Right kidney (tissue), 1 donor: ENCODE measurements around the gene RUNX3.

ENCODE experiments used
- DNase-seq: peaks from one replicate; pipeline ENCODE4 v3.0.0-alpha.2; 2016

RUNX3 gene

DNA sequence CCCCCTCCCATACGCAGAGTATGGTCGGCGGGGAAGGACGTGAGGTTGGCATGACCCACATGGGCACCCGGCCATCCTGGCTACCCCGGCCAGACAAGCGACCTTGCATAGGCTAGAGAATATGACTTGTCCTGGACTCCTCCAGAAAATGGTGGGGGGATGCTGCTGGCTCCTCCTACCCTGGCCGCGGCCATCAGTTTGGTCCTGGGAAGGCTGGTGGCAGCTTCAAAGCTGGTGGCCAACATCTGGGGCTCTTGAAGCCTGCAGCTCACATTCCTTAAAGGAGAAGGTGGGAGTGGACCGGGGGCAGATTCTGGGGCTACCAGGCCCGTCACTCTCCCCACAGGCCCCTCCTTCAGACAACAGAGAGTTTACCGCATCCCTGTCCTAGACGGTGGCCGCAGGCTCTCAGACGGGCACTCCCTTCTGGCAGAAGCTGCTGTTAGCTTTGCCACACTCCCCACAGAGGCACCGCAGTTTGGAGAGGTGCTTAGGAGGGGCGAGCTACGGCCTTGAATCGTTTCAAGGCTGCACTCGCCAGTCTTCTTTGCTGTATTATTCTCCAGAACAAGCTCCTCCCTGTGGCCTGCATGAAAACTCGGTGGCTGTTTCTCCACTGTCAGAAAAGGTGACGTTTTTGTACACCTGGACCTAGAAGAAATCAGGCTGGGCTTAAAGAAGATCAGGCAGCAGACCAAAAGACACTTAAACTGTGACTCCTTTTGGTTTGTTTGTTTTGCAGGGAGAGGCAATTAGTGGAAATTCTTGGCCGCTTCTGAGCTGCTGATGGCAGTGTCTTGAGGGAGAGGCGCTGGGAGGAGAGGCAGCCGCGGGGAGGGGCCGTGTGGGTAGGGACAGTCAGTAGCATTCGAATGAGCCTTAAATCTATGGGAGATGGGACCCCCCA is 68.0 kb downstream of the RUNX3 start:
- no peak for DNase-seq

GRCh38 chr1:24860841-24861240 is 69.2 kb downstream of the RUNX3 start:
- no peak for DNase-seq

GRCh38 chr1:24859063-24860010 is 70.7 kb downstream of the RUNX3 start:
- DNase-seq = no peak

GRCh38 chr1:24858277-24858676 is 71.8 kb downstream of the RUNX3 start:
- no peak for DNase-seq

DNA sequence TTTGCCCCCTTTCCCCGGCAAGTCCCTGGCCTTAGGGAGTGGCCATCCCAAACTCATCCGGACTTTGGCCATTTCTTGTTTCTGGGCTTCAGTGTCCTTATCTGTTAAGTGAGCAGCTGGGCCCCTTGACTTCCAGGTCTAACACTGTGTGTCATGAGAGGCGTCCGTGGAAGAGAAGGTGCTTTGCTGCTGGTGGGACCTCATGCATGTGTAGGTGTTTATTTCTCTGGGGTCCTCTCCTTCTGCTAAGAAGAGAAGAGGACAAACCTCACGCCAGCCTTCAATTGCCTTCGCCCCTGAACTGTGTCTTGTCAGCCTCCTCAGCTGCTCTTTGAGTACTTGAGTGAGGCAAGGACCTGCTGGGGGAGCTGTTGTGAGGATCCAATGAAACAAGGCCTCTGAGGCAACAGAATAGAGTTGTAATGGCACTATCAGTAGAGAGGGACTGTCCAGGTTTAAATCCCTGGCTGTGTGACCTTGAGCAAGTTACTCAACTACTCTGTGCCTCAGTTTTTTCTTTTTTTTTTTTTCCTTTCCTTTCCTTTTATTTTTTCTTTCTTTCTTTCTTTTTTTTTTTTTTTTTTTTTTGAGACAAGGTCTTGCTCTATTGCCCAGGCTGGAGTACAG is 72.5 kb downstream of the RUNX3 start:
- no peak for DNase-seq

GRCh38 chr1:24856787-24857506 is 73.1 kb downstream of the RUNX3 start:
- no peak for DNase-seq

DNA sequence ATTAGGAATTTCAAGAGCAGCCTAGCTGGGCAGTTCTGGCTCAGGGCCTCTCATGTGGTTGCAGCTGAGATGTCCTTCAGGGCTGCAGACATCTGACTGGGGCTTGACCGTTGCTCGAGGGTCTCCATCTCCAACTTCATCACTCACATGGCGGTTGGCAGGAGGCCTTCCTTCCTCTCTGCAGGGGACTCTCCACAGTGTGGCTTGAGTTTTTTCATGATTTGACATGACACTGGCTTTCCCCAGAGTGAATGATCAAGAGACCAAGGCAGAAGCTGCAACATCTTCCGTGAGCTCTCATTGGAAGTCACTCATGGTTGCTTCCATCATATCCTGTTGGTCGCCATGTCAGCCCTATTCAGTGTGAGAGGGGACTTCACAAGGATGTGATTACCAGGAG is 74.6 kb downstream of the RUNX3 start:
- no peak for DNase-seq

DNA sequence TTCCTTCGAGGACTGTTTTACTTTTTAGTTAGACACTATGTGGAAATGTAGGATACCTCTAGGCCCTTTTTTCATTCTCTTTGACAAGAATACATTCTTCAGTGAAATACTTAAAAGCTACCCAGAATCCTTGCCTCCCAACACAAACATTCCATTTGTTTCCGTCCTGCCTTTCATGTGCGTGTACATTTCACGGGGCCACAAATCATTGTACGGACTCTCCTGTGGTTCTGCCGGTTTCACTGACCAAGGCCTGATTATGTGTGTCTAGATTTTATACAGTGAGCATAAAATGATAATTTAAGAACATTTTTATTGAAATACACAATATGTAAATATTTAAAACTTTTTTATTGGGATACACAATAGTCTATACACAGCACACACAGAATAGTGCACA is 76.4 kb downstream of the RUNX3 start:
- no peak for DNase-seq

DNA sequence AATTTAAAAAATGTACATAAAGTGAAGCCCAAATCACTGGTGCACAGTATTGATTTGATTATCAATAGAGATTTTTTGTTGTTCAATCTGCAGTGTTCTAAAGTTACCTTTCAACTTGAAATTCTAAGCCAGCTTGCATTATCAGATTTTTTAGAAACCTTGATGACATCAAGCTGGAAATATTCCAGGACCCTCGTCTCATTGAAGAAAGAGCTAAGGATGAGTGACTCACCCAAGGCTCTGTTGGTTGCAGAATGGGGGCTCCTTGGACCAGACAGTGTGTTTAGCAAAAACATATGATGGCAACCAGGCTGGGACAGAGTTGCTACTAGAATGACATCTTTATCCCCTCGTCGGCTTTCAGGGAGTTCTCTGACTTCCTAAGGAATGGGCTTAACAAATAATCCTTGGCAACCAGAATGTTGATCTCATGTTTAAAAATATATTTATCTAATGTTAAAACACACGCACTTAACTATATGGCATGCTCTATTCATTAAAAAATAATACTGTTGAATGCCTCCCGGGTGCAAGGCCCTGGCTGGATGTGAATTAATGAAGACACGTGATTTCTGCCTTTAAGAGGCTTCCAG is 79.7 kb downstream of the RUNX3 start:
- no peak for DNase-seq

- peak; percentile 49 for DNase-seq
Observed at GRCh38 chr1:24849672-24850295, 80.3 kb downstream of the RUNX3 start.
